ENCODE results near the gene FMO1. TPM values are rescaled to one million over a fixed set of nuclear protein-coding genes. Genes with fewer than 3 reads are reported as not detected.

FMO1 gene
- total RNA-seq, 1 experiment from 2014 or later: not detected

DNA sequence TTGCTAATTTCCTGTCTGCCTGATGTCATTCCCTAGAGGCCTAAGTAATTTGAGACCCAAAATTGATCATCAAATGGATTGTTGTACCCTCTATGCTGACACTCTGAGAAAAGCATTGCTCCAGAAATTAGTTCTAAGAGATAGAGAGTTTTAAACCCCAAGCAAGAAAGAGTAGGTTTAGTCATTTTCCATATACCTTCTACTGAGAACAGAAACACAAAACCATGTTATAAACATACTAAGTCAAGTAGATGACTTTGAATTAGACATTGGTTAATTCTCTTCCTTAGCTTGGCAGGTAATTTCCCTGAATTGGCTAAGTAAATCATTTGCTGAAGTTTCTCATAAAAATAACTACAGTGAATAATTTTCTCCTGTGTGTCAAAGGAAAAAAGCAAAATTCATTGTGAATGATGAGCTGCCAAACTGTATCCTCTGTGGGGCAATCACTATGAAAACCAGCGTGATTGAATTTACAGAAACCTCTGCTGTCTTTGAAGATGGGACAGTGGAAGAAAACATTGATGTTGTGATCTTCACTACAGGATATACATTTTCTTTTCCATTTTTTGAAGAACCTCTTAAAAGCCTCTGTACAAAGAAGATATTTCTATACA lies 85.8 kb downstream of the FMO1 start:
- Histone ChIP-seq H2BK120ac (ENCODE audit: low read depth, low read length, poor library complexity, severe bottlenecking) (no peak overlapping the region), H3K27me3 (ENCODE audit: insufficient read depth, low read length) (no peaks in the 10 kb centered on the region), H3K4ac (ENCODE audit: low read depth, low read length) (no peak overlapping the region), H2BK5ac (ENCODE audit: insufficient read length, low read length) (no peak overlapping the region), H3K79me2 (ENCODE audit: insufficient read depth, low read length) (no peaks in the 10 kb centered on the region), H2BK15ac (ENCODE audit: low read depth, low read length) (no peak overlapping the region), H3K27ac (ENCODE audit: insufficient read length, low read depth, low read length) (no peak overlapping the region), H3K23me2 (ENCODE audit: insufficient read length, low read depth, low read length, poor library complexity, severe bottlenecking) (no peaks in the 10 kb centered on the region), H3K79me1 (ENCODE audit: insufficient read depth, low read depth, low read length, poor library complexity, severe bottlenecking) (no peaks in the 10 kb centered on the region), H3K4me2 (ENCODE audit: insufficient read depth, insufficient read length, low read length) (no peak overlapping the region), H3K56ac (ENCODE audit: insufficient read length, low read depth, low read length) (no peak overlapping the region), H3K9ac (ENCODE audit: extremely low read depth, insufficient read length, low read length) (no peak overlapping the region), H3K9me3 (ENCODE audit: control insufficient read depth, low read depth, low read length) (no peaks in the 10 kb centered on the region), H2AFZ (ENCODE audit: low read length) (no peak overlapping the region), H3K23ac (ENCODE audit: insufficient read length, low read depth, low read length) (no peak overlapping the region), H3T11ph (ENCODE audit: low read length) (no peak overlapping the region), H2BK12ac (ENCODE audit: insufficient read length, low read depth, low read length) (no peak overlapping the region), H2AK5ac (ENCODE audit: insufficient read length, low read length) (no peak overlapping the region), H4K91ac (ENCODE audit: insufficient read length, low read depth, low read length) (no peak overlapping the region), H4K8ac (replicated peaks; ENCODE audit: insufficient read length, low read depth, low read length) (no peak overlapping the region), H3K14ac (ENCODE audit: insufficient read depth, low read length) (no peak overlapping the region), H4K5ac (ENCODE audit: insufficient read length, low read depth, low read length) (no peak overlapping the region), H3K4me1 (ENCODE audit: insufficient read depth, low read length) (no peaks in the 10 kb centered on the region; the same call in 1 of the 2 replicates), H3K18ac (ENCODE audit: insufficient read length, low read depth, low read length) (no peak overlapping the region), H4K20me1 (ENCODE audit: control insufficient read depth, insufficient read depth, insufficient read length) (no peaks in the 10 kb centered on the region), H2BK20ac (ENCODE audit: low read depth, low read length, poor library complexity, severe bottlenecking) (no peak overlapping the region)
- TF ChIP-seq, protein P1, sequence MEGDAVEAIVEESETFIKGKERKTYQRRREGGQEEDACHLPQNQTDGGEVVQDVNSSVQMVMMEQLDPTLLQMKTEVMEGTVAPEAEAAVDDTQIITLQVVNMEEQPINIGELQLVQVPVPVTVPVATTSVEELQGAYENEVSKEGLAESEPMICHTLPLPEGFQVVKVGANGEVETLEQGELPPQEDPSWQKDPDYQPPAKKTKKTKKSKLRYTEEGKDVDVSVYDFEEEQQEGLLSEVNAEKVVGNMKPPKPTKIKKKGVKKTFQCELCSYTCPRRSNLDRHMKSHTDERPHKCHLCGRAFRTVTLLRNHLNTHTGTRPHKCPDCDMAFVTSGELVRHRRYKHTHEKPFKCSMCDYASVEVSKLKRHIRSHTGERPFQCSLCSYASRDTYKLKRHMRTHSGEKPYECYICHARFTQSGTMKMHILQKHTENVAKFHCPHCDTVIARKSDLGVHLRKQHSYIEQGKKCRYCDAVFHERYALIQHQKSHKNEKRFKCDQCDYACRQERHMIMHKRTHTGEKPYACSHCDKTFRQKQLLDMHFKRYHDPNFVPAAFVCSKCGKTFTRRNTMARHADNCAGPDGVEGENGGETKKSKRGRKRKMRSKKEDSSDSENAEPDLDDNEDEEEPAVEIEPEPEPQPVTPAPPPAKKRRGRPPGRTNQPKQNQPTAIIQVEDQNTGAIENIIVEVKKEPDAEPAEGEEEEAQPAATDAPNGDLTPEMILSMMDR (conservative IDR thresholded peaks at IDR 0.05): no peak
- no peak overlapping the region for H3K4me3 Mint-ChIP-seq
- H3K27ac Mint-ChIP-seq: no peak overlapping the region
- H3K4me1 Mint-ChIP-seq: peaks cover 4 to 6% of the 10 kb centered on the region in 2 experiments
- DNase-seq: no peak
- H3K36me3 Mint-ChIP-seq (ENCODE audit: insufficient read depth in 1 of 3, low read depth in 3 of 3): no peaks in the 10 kb centered on the region
- H3K9me3 Mint-ChIP-seq: no peaks in the 10 kb centered on the region
- no CpG with 5 or more reads among the region's 1 CpG for whole genome bisulfite sequencing (ENCODE audit: extremely low coverage, insufficient read length, low lambda C conversion rate)
- no peaks in the 10 kb centered on the region for H3K27me3 Mint-ChIP-seq (ENCODE audit: low read depth)

Other genes starting within 250 kb of the FMO1 start
- not detected in 2 replicates for gene FMO3, start 157.6 kb upstream of the FMO1 start, total RNA-seq (2021)
- not detected in 2 replicates for gene FMO2, start 63.2 kb upstream of the FMO1 start, total RNA-seq (2021)
- gene FMO4, start 65.7 kb downstream of the FMO1 start, total RNA-seq (2021): 1.8 and 3.0 TPM in 2 replicates
- gene PRRC2C, start 237.0 kb downstream of the FMO1 start, total RNA-seq (2021): 256 and 267 TPM in 2 replicates

Data from H9 (cell line).